Endothelial cell of umbilical vein (primary cell): Measurements from ENCODE around the gene LRFN2. TPM values are rescaled to one million over a fixed set of nuclear protein-coding genes. Genes with fewer than 3 reads are reported as not detected.

Experiments
- polyA plus RNA-seq, 4 experiments: library from polyadenylated mRNA; depleted of rRNA in 3 of 4; stranded (reverse) in 3 of 4; unstranded in 1 of 4; fragments of >200 nt; gene quantifications; 2 replicates each; pipeline versions ENCODE4 v1.2.1 to v1.2.3, GENCODE V29; 2011 to 2012; ENCODE audit warnings: missing spikeins in 1 of 4
- small RNA-seq: library from RNA; depleted of rRNA; stranded (forward); fragments of <200 nt; gene quantifications from one replicate; pipeline ENCODE3, GENCODE V24; 2012; ENCODE audit warnings: low replicate concordance, low read depth; ENCODE audit not compliant: insufficient read depth, insufficient read length
- total RNA-seq: library from RNA; stranded (reverse); gene quantifications from 2 replicates; pipeline ENCODE4 v1.2.3, GENCODE V29; 2021

Gene LRFN2
- total and polyA plus RNA-seq, 2 donors (not counting 3 experiments of a cell fraction or from before 2014, with no cell fraction given), result not detected

Small RNAs within 50 kb of the gene (small RNA-seq; reads per million reads assigned to genes)
- gene RNU6-250P, result not detected
